GM18868 (cell line): ENCODE measurements around the gene PRKAG2.
"Not testable (repeated sequence)": the region's sequence is repeated elsewhere in the genome, so short reads cannot be mapped to it uniquely, and the experiment has no call there.

Source experiments
- ATAC-seq: cut with Tn5 transposase; IDR thresholded peaks from one replicate; pipeline ENCODE4 v1.9.1; 2021; ENCODE audit warnings: mild to moderate bottlenecking, moderate library complexity; ENCODE audit not compliant: unreplicated experiment

PRKAG2 gene

GRCh38 chr7:151876899-151877777 is at the start of gene PRKAG2:
Gene PRKAG2 (minus strand): TSS chr7:151877115. CDS start chr7:151876620, 495 bp downstream.
- ATAC-seq = peak; percentile 63

- ATAC-seq = no peak
Measured at GRCh38 chr7:151926336-151926712, 49.4 kb upstream of the PRKAG2 start.

- peak; percentile 61 for ATAC-seq
Measured at GRCh38 chr7:151925446-151926335, 48.8 kb upstream of the PRKAG2 start.

GRCh38 chr7:151924508-151924907 is 47.6 kb upstream of the PRKAG2 start:
- ATAC-seq = no peak

- ATAC-seq = no peak
Measured at GRCh38 chr7:151924001-151924400, 47.1 kb upstream of the PRKAG2 start.

GRCh38 chr7:151923097-151923876 is 46.4 kb upstream of the PRKAG2 start:
- no peak for ATAC-seq

- no peak for ATAC-seq
Measured at GRCh38 chr7:151921451-151921850, 44.5 kb upstream of the PRKAG2 start.

- ATAC-seq = no peak
Measured at GRCh38 chr7:151920488-151920887, 43.6 kb upstream of the PRKAG2 start.

GRCh38 chr7:151919595-151919994 is 42.7 kb upstream of the PRKAG2 start:
- ATAC-seq = no peak

GRCh38 chr7:151918510-151918843 is 41.6 kb upstream of the PRKAG2 start:
- ATAC-seq = no peak

GRCh38 chr7:151917791-151918509 is 41.0 kb upstream of the PRKAG2 start:
- ATAC-seq = no peak

- no peak for ATAC-seq
Measured at GRCh38 chr7:151914051-151914450, 37.1 kb upstream of the PRKAG2 start.

GRCh38 chr7:151910655-151911054 is 33.7 kb upstream of the PRKAG2 start:
- ATAC-seq = not testable (repeated sequence)

GRCh38 chr7:151907115-151907514 is 30.2 kb upstream of the PRKAG2 start:
- ATAC-seq = not testable (repeated sequence)

- no peak for ATAC-seq
Measured at GRCh38 chr7:151905766-151906165, 28.9 kb upstream of the PRKAG2 start.

GRCh38 chr7:151905353-151905752 is 28.4 kb upstream of the PRKAG2 start:
- no peak for ATAC-seq

GRCh38 chr7:151904270-151904669 is 27.4 kb upstream of the PRKAG2 start:
- ATAC-seq = no peak

GRCh38 chr7:151903249-151904032 is 26.5 kb upstream of the PRKAG2 start:
- ATAC-seq = no peak

GRCh38 chr7:151902311-151902710 is 25.4 kb upstream of the PRKAG2 start:
- ATAC-seq = no peak

- ATAC-seq = no peak
Measured at GRCh38 chr7:151901828-151902227, 24.9 kb upstream of the PRKAG2 start.
